Transverse colon (tissue), 3 donors: ENCODE results near the gene CSH1.

Experiments
- EP300 ChIP-seq: sonication (generic); formaldehyde crosslinking; IDR thresholded peaks from one replicate; pipeline ENCODE4 v1.6.1; 2017; ENCODE audit warnings: antibody characterized with exemption, low read depth
- POLR2A ChIP-seq: fragments of 450-650 bp; IDR thresholded peaks from one replicate; pipeline ENCODE4 v1.6.1; 2016; ENCODE audit warnings: antibody characterized with exemption, mild to moderate bottlenecking, moderate library complexity
- TF ChIP-seq, protein P1 (sequence below), 5 experiments: fragments of 200-600 bp in 3 of 5; fragments of 450-650 bp in 2 of 5; sonication (generic) in 3 of 5; IDR thresholded peaks; 1 replicate in 2 of 5; 2 replicates in 3 of 5; pipeline ENCODE4 v1.5.1; 2016 to 2017; ENCODE audit warnings: antibody characterized with exemption in 5 of 5, inconsistent platforms in 3 of 5, mild to moderate bottlenecking in 2 of 5, moderate library complexity in 1 of 5

- TF ChIP-seq, protein P1, sequence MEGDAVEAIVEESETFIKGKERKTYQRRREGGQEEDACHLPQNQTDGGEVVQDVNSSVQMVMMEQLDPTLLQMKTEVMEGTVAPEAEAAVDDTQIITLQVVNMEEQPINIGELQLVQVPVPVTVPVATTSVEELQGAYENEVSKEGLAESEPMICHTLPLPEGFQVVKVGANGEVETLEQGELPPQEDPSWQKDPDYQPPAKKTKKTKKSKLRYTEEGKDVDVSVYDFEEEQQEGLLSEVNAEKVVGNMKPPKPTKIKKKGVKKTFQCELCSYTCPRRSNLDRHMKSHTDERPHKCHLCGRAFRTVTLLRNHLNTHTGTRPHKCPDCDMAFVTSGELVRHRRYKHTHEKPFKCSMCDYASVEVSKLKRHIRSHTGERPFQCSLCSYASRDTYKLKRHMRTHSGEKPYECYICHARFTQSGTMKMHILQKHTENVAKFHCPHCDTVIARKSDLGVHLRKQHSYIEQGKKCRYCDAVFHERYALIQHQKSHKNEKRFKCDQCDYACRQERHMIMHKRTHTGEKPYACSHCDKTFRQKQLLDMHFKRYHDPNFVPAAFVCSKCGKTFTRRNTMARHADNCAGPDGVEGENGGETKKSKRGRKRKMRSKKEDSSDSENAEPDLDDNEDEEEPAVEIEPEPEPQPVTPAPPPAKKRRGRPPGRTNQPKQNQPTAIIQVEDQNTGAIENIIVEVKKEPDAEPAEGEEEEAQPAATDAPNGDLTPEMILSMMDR (IDR thresholded peaks at IDR 0.05), result no peak
- TF ChIP-seq POLR2A (no peak), EP300 (no peak)
These were observed 14.8 kb upstream of the CSH1 start, which contains the start of gene CSHL1 for GRCh38 chr17:63911041-63911635.
